ENCODE measurements around the gene SRSF3. TPM values are rescaled to one million over a fixed set of nuclear protein-coding genes. Genes with fewer than 3 reads are reported as not detected.
"Not testable (repeated sequence)": the region's sequence is repeated elsewhere in the genome, so short reads cannot be mapped to it uniquely, and the experiment has no call there.

The SRSF3 gene
- total and polyA plus RNA-seq, 9 of the 15 experiments (the other 6 are each of a cell fraction or from before 2014, with no cell fraction given), result 337 to 1,200 (median 518) TPM

- H3K4me3 ChIP-seq; H3K27me3 ChIP-seq (ENCODE audit: control insufficient read depth in 2 of 2, insufficient read depth in 2 of 2, low read length in 2 of 2); ATAC-seq; H3K4me2 ChIP-seq (ENCODE audit: insufficient read depth, low read length); H3K79me2 ChIP-seq (ENCODE audit: control insufficient read depth, insufficient read depth, low read length); FAIRE-seq; DNase-seq (ENCODE audit: extremely low read depth in 1 of 4, low spot score in 3 of 4); BruUV-seq (replicated peaks); H3K27ac ChIP-seq (ENCODE audit: extremely low read depth, low read depth, low read length); H2AFZ ChIP-seq (ENCODE audit: low read depth, low read length); CTCF ChIA-PET (ENCODE audit: low intra/inter-chr PET ratio); H3K9me1 ChIP-seq (ENCODE audit: control insufficient read depth, insufficient read depth, low read length); H3K9me3 ChIP-seq (replicated peaks; ENCODE audit: control insufficient read depth, insufficient read depth, low read depth, low read length); H3K9ac ChIP-seq (ENCODE audit: insufficient read depth in 1 of 2, low read depth in 2 of 2, low read length in 2 of 2); H3K4me1 ChIP-seq (replicated peaks in 1 of 2; ENCODE audit: control insufficient read depth in 2 of 2, insufficient read depth in 2 of 2, low read length in 2 of 2): not testable (repeated sequence)
- WGBS (ENCODE audit: insufficient coverage, low coverage, missing lambda C conversion rate), result 85% methylated on average over 3 of the region's 3 CpGs
- in situ Hi-C loops (cut with MboI), result loop anchor here (10.0 kb wide), 1 partner anchor 113 kb away; no protein-coding TSS in a partner anchor
- Histone ChIP-seq H4K20me1 (replicated peaks; ENCODE audit: control insufficient read depth, insufficient read depth, low read length) (peaks cover 21% of the 10 kb centered on the region; the same call in 1 of the 2 replicates), H3K36me3 (ENCODE audit: control insufficient read depth, insufficient read depth, low read length) (peaks cover 56% of the 10 kb centered on the region)
- POLR2A ChIA-PET, result interaction anchor here (0.5 to 8.7 kb wide), 8 partner anchors 14 to 156 kb away, joined by 3 to 239 read pairs (median 3); partner anchors contain the start of gene SRSF3
- peak; percentile 39; the same call in 1 of the 2 replicates for TF ChIP-seq THRB (CRISPR knock-in tag; conservative IDR thresholded peaks at IDR 0.05)
- peak; percentile 45 for TF ChIP-seq POLR2B (IDR thresholded peaks at IDR 0.05; ENCODE audit: low read depth, partially characterized antibody)
- peak; percentile 52 for TF ChIP-seq SUPT5H (IDR thresholded peaks at IDR 0.05)
- peak; percentile 19; the same call in 1 of the 2 replicates for TF ChIP-seq POLR2AphosphoS5 (IDR thresholded peaks at IDR 0.05; ENCODE audit: control insufficient read depth, insufficient read depth, low read depth, low read length)
- 0 out of 2 replicates have a peak, but pooled peaks have one; percentile 26 for TF ChIP-seq ELF4 (CRISPR knock-in tag; IDR thresholded peaks at IDR 0.05)
- TF ChIP-seq OTX1 (CRISPR knock-in tag; IDR thresholded peaks at IDR 0.05), result 0 out of 2 replicates have a peak, but pooled peaks have one; percentile 22
- peak; percentile 37; the same call in 1 of the 2 replicates for TF ChIP-seq POLR2A (conservative IDR thresholded peaks at IDR 0.05)
- intact Hi-C loops (cut with micrococcal nuclease), result loop anchor here (10.0 kb wide), 1 partner anchor 393 kb away; the partner anchor contains the start of gene FGD2
These were observed 17.5 kb downstream of the SRSF3 start for GRCh38 chr6:36611679-36612078.
